HFFc6 (cell line): ENCODE measurements around the gene PCDH10. TPM values are rescaled to one million over a fixed set of nuclear protein-coding genes. Genes with fewer than 3 reads are reported as not detected.
A peak's percentile ranks its signal among the peaks of the same experiment; 100 is the strongest.

Source experiments
- DNase-seq: peaks from one replicate; pipeline ENCODE4 v3.0.0-alpha.2; 2018
- H3K27ac Mint-ChIP-seq: 2 replicates; pipeline ENCODE4 v1.8.0; 2020; ENCODE audit warnings: mild to moderate bottlenecking, mixed read lengths
- H3K27me3 Mint-ChIP-seq: 2 replicates; pipeline ENCODE4 v1.8.0; 2021; ENCODE audit warnings: mild to moderate bottlenecking, moderate library complexity, mixed read lengths; ENCODE audit not compliant: insufficient read depth
- H3K36me3 Mint-ChIP-seq: 2 replicates; pipeline ENCODE4 v1.8.0; 2021; ENCODE audit warnings: low read depth, mixed read lengths
- H3K4me1 Mint-ChIP-seq: 2 replicates; pipeline ENCODE4 v1.8.0; 2020; ENCODE audit warnings: low read depth, mixed read lengths
- H3K4me3 Mint-ChIP-seq: 2 replicates; pipeline ENCODE4 v1.8.0; 2020; ENCODE audit warnings: mild to moderate bottlenecking, moderate library complexity, mixed read lengths
- H3K9me3 Mint-ChIP-seq: 2 replicates; pipeline ENCODE4 v1.8.0; 2020; ENCODE audit warnings: mild to moderate bottlenecking, mixed read lengths
- total RNA-seq, 6 experiments: library from RNA; stranded (reverse); fragmentation: NEBNext Ultra II Directional; extraction: Animal tissue kit (Norgen Biotek cat#: 25700); gene quantifications; 2 replicates in 1 of 6; 3 replicates in 5 of 6; pipeline ENCODE4 v1.2.3, GENCODE V29; 2021
- TF ChIP-seq, protein P1 (sequence below): fragments of 200-600 bp; sonication (generic); IDR thresholded peaks from 2 replicates; pipeline ENCODE4 v1.5.0; 2021; ENCODE audit warnings: antibody characterized with exemption, mild to moderate bottlenecking

Gene PCDH10
- total RNA-seq, 6 experiments from 2014 or later, result 25.2 to 151 (median 26.8) TPM

DNA sequence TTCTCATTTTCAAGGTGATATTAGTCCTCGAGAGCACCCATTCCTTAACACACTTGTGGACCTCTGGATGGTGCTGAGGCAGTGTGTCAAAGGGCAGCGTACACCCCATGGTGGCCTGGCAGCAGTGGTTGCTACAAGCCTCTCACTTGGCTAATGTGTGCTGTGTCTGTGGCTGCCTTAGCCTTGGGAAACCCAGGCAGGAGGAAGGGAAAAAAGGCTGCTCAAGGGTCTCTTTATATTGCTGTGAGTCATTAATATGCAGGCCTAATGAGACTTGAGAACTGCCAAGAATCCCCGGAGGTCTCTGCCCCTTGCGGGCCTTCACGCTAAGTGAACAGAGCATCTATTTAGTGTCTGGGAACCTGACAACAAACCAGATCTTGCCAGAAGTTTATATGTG, 7.0 kb downstream of the PCDH10 start:
- Mint-ChIP-seq H3K36me3 (peaks cover 5% of the 10 kb centered on the region; the same call in 1 of the 2 replicates), H3K9me3 (no peaks in the 10 kb centered on the region), H3K4me3 (peak overlapping the region; percentile 43), H3K27ac (no peak overlapping the region), H3K27me3 (peaks cover 2% of the 10 kb centered on the region; the same call in 1 of the 2 replicates), H3K4me1 (peaks cover 33% of the 10 kb centered on the region)
- TF ChIP-seq, protein P1, sequence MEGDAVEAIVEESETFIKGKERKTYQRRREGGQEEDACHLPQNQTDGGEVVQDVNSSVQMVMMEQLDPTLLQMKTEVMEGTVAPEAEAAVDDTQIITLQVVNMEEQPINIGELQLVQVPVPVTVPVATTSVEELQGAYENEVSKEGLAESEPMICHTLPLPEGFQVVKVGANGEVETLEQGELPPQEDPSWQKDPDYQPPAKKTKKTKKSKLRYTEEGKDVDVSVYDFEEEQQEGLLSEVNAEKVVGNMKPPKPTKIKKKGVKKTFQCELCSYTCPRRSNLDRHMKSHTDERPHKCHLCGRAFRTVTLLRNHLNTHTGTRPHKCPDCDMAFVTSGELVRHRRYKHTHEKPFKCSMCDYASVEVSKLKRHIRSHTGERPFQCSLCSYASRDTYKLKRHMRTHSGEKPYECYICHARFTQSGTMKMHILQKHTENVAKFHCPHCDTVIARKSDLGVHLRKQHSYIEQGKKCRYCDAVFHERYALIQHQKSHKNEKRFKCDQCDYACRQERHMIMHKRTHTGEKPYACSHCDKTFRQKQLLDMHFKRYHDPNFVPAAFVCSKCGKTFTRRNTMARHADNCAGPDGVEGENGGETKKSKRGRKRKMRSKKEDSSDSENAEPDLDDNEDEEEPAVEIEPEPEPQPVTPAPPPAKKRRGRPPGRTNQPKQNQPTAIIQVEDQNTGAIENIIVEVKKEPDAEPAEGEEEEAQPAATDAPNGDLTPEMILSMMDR, result no peak
- DNase-seq, result no peak

DNA sequence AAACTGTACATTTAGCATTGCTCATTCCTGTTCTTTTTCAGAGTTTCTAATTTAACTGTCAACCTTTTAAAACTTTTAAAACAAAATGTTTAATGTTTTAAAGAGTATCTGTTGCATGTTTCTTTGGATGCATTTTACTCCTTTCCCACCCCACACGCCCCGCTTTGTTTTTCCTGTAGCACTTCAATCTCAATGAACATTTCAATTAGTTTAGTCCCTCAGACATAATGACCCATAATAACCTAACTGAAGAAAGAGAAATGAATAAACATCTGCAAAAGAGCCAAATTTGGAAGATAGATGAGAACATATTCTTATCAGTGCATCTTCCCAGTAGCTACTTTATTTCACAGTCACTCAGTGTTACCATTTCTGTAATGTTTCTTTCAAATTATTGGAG, 7.5 kb downstream of the PCDH10 start:
- peak overlapping the region; percentile 43 for H3K4me3 Mint-ChIP-seq
- H3K27me3 Mint-ChIP-seq, result peaks cover 2% of the 10 kb centered on the region; the same call in 1 of the 2 replicates
- H3K9me3 Mint-ChIP-seq, result no peaks in the 10 kb centered on the region
- H3K36me3 Mint-ChIP-seq, result peaks cover 5% of the 10 kb centered on the region; the same call in 1 of the 2 replicates
- TF ChIP-seq, protein P1, result no peak
- H3K4me1 Mint-ChIP-seq, result peaks cover 33% of the 10 kb centered on the region
- no peak for DNase-seq
- no peak overlapping the region for H3K27ac Mint-ChIP-seq

GRCh38 chr4:133157460-133158160, 8.5 kb downstream of the PCDH10 start:
- Mint-ChIP-seq H3K27ac (no peak overlapping the region), H3K9me3 (no peaks in the 10 kb centered on the region), H3K27me3 (peaks cover 2% of the 10 kb centered on the region; the same call in 1 of the 2 replicates), H3K36me3 (peaks cover 5% of the 10 kb centered on the region; the same call in 1 of the 2 replicates), H3K4me3 (no peak overlapping the region), H3K4me1 (peaks cover 29% of the 10 kb centered on the region)
- no peak for DNase-seq
- TF ChIP-seq, protein P1, result no peak

DNA sequence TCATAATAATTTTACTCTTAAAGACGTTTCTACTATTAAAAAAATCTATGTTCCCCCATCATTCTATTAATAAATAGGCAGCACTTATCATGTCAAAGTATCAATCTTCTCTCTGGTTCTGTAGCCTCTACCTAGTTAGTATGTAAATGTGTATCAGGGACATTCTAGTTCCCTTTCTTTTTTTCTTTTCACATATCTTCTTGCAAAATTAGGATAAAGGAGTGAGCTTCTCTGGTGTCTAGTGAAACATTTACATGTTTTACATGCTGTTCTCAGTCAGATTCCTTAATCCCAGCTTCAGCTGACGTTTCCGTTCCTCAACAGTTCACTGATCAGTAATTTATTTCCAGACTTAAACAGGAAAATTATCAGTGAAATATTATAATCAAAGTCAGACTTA, 11.8 kb downstream of the PCDH10 start:
- Mint-ChIP-seq H3K36me3 (no peaks in the 10 kb centered on the region), H3K4me1 (peaks cover 11% of the 10 kb centered on the region; the same call in 1 of the 2 replicates), H3K27me3 (no peaks in the 10 kb centered on the region), H3K9me3 (no peaks in the 10 kb centered on the region), H3K27ac (no peak overlapping the region), H3K4me3 (peak overlapping the region; percentile 36; the same call in 1 of the 2 replicates)
- TF ChIP-seq, protein P1, result no peak
- no peak for DNase-seq

GRCh38 chr4:133161570-133162295, 12.6 kb downstream of the PCDH10 start:
- Mint-ChIP-seq H3K4me3 (no peak overlapping the region), H3K4me1 (peaks cover 2% of the 10 kb centered on the region; the same call in 1 of the 2 replicates), H3K9me3 (no peaks in the 10 kb centered on the region), H3K27me3 (no peaks in the 10 kb centered on the region), H3K27ac (no peak overlapping the region), H3K36me3 (no peaks in the 10 kb centered on the region)
- DNase-seq, result no peak
- TF ChIP-seq, protein P1, result no peak
